HG02840 (cell line): ENCODE measurements around the gene NOB1.
"Not testable (repeated sequence)": the region's sequence is repeated elsewhere in the genome, so short reads cannot be mapped to it uniquely, and the experiment has no call there.

Experiments
- ATAC-seq: cut with Tn5 transposase; IDR thresholded peaks from one replicate; pipeline ENCODE4 v1.9.1; 2021; ENCODE audit warnings: mild to moderate bottlenecking, moderate library complexity, moderate number of reproducible peaks; ENCODE audit not compliant: unreplicated experiment, low FRiP score

Gene NOB1

DNA sequence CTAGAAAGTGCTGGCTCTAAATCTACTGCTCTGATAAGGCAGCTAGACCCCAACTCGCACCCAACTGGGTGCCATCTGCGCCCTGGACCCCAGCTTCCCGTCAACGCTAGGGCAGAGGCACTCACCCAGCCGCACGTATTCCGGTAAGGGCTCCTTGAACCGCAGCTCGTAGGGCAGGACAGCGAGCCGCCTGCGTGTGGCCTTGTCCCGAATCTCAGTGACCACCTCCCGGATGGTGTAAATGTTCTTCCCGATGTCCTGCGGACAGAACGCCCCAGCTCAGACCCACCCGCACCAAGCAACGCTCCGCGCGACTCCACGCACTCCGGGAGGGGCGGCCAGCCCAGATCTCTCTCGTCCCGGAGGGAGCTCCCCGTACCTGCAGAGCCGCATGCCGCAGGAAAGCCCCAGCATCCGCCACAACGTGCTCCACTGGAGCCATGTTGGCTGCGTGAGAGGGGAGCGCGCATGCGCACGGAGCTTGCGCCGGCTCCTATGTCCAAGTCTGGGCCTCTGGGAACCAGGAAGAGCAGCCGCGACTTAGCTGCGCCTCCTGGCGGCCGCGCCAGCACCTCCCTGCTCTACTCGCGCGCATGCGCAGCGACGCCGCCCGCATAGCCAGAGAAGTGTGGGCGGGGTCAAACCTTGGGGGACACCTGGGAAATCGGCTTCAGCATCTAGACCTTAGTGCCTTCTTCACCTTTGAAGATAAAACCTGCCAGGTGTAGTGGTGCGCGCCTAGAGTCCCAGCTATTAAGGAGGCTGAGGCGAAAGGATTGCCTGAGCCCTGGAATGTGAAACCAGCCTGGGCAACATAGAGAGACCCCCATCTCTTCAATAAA lies at the start of gene NOB1:
TSS of gene NOB1 (minus strand) at position 458 of the 842 bp plus-strand sequence. CDS start at position 442, 16 bp downstream.
- ATAC-seq, result peak; percentile 95

- ATAC-seq, result no peak
Observed at GRCh38 chr16:69804297-69804696, 49.6 kb upstream of the NOB1 start.

DNA sequence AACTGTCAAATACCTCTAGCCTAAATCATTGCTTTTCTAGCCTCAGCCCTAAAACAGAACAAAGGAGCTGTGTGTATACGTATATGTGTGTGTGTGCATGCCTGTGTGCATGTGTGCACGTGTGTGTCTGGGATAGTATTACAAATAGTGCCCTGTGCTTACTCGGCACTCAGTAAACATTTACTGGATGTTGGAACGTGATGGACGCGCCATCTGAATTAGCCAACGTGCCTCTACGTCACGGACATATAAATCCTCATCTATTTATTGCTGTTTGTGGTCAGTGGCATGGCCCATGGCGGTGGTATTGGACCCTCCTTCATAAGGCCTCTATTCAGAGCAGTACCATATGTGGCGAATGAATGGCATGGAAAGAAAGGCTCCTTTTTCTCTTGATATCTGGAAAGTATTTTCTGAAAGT lies 44.9 kb upstream of the NOB1 start:
- no peak for ATAC-seq

GRCh38 chr16:69798466-69798865 lies 43.7 kb upstream of the NOB1 start:
- no peak for ATAC-seq

DNA sequence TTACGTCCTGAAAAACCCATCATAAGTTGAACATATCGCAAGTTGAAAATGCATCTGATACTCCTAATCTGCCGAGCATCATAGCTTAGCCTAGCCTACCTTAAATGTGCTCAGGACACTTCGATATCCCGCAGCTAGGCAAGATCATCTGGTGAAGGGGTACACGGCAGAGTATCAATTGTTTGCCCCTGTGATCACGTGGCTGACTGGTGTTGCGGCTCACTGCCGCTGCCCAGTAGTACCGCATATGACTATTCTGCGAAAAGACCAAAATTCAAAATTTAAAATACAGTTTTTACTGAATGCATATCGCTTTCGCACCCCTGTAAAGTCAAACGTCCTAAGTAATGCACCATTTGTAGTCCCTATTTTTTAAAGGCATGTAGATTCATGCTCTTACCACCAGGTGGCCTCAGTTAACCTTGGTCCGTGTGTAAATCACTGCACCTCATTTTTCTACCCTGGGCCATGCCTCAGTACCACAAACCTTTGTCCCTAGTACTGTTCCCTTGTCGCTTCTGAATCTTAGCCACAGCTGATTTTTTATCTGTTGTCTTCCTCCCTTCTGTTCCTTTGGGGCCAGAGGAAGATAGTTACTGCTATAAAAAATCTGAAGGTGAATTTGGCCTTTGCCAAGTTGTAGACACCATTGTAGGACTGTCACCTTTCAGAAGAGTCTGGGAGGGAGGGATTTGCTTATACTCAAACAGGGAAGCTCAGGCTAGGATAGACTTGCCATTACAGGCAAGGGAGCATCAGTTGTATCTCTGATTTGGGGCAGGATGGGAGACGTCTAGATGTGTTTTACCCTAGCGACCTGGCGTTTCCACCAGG lies 41.8 kb upstream of the NOB1 start:
- ATAC-seq, result no peak

- no peak for ATAC-seq
Observed at GRCh38 chr16:69794486-69794885, 39.8 kb upstream of the NOB1 start.

- no peak for ATAC-seq
Observed at GRCh38 chr16:69793526-69793925, 38.8 kb upstream of the NOB1 start.

- ATAC-seq, result not testable (repeated sequence)
Observed at GRCh38 chr16:69791391-69791847, 36.7 kb upstream of the NOB1 start.

GRCh38 chr16:69787883-69788282 lies 33.2 kb upstream of the NOB1 start:
- ATAC-seq, result no peak

DNA sequence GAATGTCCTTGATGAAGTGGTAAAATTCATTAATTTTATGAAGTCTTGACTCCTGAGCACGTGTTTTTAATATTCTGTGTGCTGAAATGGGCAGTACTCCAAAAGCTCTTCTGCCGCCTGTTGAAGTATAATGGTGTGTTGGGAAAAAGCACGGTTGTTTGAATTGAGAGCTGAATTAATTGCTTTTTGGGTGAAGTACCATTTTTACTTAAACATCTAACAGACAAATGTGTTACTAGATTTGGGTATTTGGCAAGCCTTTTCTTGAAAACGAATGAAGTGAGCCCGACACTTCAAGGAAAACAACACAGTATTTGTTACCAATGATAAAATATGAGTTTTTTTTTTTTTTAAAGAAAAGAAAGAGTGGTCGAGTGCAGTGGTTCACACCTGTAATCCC lies 29.9 kb upstream of the NOB1 start:
- no peak for ATAC-seq

- no peak for ATAC-seq
Observed at GRCh38 chr16:69781118-69781517, 26.4 kb upstream of the NOB1 start.

GRCh38 chr16:69779724-69780123 lies 25.0 kb upstream of the NOB1 start:
- no peak for ATAC-seq

GRCh38 chr16:69775563-69775962 lies 20.8 kb upstream of the NOB1 start:
- no peak for ATAC-seq

DNA sequence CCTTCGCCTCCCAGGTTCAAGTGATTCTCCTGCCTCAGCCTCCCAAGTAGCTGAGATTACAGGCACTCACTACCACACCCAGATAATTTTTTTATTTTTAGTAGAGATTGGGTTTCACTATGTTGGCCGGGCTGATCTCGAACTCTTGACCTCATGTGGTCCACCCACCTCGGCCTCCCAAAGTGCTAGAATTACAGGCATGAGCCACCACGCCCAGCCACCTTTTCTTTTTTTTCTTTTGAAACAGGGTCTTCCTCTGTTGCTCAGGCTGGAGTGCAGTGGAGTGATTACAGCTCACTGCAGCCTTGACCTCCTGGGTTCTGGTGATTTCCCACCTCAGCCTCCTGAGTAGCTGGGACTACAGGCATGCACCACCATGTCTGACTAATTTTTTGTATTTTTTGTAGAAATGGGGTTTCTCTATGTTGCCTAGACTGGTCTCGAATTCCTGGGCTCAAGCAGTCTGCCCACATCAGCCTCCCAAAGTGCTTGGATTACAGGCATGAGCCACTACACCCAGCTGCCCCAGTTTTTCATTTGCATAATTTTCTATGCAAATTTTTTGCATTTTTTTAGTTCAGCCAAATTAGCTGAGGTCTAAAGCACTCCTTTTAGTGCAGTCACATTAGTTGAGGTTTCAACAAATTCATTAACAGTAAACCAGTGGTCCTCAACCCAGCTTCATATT lies 18.7 kb upstream of the NOB1 start:
- no peak for ATAC-seq

- ATAC-seq, result no peak
Observed at GRCh38 chr16:69771651-69771967, 16.9 kb upstream of the NOB1 start.

DNA sequence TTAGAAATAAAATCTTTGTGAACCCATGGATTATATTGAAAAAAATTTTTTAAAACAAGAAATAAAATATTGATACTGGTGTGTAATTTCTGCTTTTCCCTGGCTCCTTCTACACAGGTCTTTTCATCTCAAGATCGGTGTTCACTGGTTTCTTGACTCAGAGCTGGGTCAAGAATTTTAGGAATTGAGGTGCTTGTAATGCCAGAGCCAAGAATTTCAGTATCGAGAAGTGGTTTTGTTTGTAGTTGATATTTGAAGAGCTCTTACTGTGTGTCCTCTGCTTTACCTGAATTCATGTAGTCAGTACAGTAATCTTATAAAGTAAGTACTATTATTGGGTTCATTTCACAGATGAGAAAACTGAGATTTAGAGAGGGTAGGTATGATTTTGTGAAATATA lies 14.7 kb upstream of the NOB1 start:
- ATAC-seq, result no peak

- ATAC-seq, result no peak
Observed at GRCh38 chr16:69768666-69769065, 13.9 kb upstream of the NOB1 start.

DNA sequence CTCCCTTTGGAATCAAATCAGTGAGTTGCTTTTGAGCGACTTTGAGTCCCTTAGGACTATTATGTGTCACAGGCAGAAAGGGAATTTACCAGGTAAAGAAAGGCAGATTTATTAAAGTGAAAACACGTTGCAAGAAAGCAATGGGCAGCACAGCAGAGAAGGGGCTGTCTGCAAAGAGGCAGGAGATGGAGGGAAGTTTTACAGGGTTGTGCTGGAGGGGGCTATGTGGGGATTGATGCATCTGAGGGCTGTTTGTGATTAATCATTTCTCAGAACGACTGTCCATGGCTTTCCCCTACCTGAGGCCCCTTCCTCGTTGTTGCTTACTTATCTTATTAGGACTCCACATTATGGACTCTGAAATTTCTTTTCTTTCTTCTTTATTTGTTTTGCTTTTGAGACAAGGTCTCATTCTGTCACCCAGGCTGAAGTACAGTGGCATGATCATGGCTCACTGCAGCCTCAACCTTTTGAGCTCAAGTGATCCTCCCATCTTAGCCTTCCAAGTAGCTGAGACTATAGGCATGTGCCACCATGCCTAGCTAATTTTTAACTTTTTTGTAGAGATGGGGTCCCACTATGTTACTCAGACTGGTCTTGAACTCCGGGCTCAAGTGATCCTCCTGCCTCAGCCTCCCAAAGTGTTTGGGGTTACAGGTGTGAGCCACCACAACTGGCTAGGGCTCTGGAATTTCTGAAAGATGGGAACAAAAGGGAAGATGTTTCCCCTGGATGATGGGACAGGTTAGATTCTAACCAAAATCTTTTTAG lies 12.9 kb upstream of the NOB1 start:
- ATAC-seq, result no peak

DNA sequence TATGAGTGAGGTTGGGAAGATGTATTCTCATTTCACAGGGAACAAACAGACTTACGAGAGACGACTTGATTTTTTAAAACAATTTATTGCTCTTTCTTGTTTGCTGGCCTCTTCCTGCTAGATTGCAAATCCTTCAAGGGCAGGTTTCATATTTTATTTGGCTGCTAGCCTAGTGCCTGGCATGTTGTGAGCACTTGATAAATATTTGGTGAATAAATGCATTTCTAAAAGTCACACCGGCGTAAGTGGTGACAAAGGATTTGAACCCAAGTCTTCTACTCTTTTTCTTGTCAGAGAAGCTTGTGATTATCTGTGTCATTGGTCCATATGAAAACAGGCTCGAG lies 8.8 kb upstream of the NOB1 start:
- no peak for ATAC-seq

- peak; percentile 8 for ATAC-seq
Observed at GRCh38 chr16:69762814-69763598, 8.3 kb upstream of the NOB1 start.
